Activated effector memory CD4-positive, alpha-beta T cell treated with Interleukin-2 at 50 U/mL for 16 hours (primary cell): ENCODE measurements around the gene GDPD5.

Experiments used
- DNase-seq: peaks from one replicate; pipeline ENCODE4 v3.0.0-alpha.2; 2020

The GDPD5 gene, protein sequence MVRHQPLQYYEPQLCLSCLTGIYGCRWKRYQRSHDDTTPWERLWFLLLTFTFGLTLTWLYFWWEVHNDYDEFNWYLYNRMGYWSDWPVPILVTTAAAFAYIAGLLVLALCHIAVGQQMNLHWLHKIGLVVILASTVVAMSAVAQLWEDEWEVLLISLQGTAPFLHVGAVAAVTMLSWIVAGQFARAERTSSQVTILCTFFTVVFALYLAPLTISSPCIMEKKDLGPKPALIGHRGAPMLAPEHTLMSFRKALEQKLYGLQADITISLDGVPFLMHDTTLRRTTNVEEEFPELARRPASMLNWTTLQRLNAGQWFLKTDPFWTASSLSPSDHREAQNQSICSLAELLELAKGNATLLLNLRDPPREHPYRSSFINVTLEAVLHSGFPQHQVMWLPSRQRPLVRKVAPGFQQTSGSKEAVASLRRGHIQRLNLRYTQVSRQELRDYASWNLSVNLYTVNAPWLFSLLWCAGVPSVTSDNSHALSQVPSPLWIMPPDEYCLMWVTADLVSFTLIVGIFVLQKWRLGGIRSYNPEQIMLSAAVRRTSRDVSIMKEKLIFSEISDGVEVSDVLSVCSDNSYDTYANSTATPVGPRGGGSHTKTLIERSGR

DNA sequence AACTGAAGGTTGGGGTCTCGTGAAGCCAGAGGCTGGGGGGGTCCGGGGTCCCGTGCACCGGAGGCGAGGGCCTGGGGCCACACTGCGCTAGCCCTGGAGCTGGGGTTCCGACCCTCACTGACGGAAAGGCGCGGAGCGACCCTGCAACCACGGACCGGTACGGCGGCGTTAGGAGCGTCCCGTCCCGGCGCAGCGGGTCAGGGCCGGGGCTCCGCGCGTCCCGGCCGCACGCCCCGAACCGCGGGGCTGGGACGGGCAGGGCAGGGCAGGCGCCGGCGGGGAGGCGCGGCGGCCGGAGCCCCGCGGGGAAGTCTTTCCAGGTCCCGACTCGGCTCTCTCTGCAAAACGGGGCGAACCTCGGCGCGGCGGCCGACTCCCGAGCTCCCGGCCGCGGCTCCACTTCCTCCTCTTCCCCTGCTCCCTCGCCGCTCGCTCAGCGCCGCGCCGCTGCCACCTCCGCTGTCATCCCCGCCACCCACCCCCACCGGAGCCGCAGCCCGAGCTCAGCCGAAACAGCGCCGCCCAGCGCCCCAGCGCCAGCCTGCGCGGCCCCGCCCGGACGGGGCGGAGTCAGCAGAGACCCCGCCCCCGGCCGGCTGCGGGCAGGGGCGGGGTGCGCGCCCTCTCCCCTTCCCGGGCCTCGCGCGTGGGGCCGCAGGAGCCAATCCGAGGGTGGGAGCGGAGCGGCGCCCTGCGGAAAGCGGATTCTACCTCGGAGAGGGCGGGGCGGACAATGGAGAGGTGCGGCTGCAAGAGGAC, at the start of gene GDPD5:
GDPD5 (minus strand) TSS at position 509 of the 759 bp plus-strand sequence. CDS start 48,206 bp downstream, outside the sequence.
- peak; percentile 84 for DNase-seq

- DNase-seq = no peak
These were observed 49.2 kb upstream of the GDPD5 start for GRCh38 chr11:75574698-75575602.

DNA sequence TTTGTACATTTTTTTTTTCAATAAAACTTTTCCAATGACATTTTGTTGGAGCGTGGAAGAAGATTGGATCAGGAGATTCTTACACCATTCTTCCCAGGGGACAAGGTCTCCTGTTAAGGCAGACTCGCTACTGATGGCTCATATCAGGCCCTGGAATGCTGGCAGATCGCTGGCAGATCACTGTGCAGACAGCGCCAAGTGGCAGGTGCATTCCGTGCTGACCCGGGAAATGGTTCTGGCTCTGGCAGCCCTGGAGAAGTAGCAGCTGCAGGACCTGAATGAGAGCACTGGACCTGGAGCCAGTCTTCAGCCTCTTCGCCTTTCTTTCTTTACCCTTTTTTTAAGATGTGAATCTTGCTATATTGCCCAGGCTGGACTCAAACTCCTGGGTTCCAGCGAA, 47.0 kb upstream of the GDPD5 start:
- no peak for DNase-seq

DNA sequence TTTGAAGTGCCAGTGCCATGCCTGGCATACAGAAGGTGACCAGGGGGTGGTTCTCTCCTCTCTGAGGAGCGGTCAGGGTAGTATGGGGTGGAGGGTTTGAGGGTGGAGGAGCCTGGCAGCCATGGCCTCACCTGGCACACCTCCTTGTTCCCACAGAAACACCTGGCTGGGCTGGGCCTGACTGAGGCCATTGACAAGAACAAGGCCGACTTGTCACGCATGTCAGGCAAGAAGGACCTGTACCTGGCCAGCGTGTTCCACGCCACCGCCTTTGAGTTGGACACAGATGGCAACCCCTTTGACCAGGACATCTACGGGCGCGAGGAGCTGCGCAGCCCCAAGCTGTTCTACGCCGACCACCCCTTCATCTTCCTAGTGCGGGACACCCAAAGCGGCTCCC, 45.9 kb upstream of the GDPD5 start:
- no peak for DNase-seq

DNA sequence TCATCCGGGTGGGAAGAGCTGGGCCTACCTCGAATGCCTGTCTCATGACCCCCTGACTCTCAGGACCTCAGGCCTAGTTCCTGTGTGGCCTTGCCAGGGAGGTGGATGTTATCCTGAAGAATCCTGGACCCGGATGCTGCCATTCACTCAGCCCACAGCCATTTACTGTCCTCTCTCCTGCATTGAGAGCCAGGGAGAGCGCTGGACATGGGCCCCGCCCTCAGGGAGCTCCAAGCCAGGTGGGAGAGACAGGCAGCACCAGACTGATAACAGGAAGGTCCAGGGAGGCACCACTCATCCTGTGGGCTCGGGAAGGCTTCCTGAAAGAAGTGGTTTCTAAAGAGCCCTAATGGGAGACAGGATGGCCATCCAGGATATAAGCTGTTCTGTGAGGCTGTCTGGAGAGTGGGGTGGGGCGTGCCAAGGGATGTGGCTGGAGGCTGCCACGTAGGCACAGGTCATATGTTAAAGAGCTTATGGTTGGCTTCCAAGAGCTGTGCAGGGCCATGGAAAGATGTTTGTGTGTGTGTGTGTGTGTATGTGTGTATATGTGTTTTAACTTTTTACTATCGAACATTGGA, 44.9 kb upstream of the GDPD5 start:
- DNase-seq = no peak

DNA sequence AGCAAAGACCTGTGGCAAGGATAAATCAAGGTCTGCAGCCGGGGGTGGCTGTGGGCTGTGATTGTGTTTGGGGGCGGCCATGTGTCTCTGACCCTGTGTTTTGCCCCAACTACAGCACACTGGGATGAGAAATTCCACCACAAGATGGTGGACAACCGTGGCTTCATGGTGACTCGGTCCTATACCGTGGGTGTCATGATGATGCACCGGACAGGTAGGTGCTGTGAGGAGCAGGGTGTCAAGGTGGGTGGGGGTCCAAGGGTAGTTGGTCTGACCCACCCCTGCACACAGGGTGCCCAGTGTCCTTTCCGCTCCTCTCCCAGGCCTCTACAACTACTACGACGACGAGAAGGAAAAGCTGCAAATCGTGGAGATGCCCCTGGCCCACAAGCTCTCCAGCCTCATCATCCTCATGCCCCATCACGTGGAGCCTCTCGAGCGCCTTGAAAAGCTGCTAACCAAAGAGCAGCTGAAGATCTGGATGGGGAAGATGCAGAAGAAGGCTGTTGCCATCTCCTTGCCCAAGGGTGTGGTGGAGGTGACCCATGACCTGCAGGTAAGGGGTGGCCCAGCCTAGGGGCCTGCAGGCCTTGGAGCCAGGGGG, 43.0 kb upstream of the GDPD5 start:
- DNase-seq = no peak

DNA sequence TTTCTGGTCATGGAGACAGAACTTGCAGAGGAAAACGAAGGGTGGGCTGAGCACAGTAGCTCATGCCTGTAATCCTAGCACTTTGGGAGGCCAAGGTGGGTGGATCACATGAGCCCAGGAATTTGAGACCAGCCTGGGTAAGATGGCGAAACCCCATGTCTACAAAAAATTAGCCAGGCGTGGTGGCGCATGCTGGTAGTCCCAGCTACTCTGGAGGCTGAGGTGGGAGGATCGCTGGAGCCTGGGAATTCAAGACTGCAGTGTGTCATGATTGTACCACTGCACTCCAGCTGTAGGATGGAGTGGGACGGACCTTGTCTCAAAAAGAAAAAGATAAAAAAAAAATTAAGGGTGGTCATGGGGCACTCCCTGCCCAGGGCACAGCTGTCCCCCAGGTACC, 42.2 kb upstream of the GDPD5 start:
- DNase-seq = no peak

- no peak for DNase-seq
These were observed 41.1 kb upstream of the GDPD5 start for GRCh38 chr11:75566763-75567279.

DNA sequence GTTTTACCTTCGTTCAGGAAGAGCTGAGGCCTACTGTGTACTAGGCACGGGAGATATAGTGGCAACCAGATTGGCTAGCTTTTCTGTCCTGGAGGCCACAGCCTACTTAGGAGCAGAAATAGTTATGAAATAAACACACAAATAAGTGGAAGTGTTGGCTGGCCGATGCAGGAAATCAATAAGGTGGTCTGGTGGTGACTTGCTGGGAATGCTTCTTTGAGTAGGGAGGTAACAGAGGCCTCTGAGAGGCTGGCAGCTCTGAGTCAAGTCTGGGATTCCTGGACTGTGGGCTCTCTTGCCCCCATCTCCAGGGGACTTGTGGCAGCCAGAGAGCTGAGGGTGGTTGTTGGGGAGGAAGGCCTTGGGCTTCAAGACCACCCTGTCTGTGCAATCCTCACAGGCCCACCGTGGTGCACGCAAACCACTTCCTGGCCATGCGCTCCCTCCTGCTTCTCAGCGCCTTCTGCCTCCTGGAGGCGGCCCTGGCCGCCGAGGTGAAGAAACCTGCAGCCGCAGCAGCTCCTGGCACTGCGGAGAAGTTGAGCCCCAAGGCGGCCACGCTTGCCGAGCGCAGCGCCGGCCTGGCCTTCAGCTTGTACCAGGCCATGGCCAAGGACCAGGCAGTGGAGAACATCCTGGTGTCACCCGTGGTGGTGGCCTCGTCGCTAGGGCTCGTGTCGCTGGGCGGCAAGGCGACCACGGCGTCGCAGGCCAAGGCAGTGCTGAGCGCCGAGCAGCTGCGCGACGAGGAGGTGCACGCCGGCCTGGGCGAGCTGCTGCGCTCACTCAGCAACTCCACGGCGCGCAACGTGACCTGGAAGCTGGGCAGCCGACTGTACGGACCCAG, 40.4 kb upstream of the GDPD5 start:
- DNase-seq = no peak

DNA sequence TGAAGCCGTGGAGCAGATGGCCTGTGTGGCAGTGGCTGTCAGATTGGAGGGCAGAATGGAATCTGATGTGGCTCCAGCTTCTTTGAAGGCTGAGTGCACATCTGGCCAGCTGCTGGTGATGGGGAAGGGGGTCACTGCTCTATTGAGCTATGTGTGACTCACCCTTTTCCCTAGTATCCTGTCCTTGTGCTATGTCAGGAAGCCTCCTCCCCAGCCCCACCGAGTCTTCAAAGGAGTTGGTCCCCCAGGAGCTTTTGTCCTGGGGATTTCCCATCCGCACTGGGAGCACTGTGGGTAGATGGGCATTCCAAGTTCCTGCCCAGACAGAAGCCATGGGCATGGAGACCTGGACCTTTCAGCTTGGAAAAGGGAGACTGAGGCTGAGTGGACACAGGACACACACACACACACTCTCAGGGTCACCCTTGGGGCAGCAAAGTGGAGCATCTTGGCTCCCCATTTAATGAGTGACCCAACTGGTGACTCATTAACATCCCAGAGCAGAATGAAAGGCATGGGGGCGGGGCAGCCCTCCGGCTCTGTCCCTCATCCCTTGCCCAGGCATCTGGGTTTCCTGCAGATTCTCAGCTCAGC, 39.6 kb upstream of the GDPD5 start:
- no peak for DNase-seq

DNA sequence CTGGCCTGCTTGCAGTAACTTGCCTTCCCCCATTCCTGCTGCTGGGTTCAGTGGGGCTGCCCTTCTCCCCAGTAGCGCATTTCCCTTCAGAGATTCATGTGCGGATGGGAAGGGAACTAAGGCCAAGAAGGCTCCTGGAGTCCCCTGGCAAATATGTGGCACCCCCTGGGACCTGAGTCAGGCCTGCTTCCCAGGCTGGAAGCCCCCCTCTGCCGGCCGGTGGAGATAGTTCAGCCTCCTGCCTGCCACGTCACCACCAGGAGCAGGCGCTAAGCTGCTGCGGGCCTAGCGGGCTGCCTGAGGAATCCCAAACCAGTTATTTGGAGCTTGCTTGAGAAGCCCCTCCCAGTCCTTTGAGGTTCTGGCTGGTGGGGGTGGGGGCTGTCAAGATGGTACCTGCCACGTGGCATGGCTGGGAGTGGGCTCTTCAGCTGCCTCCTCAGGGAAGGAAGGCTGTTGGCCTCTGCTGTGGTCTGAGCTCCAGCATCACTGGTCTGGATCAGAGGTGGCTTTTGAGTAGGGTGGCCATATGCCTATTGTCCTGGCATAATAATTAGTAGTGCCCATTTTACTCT, 38.3 kb upstream of the GDPD5 start:
- DNase-seq = no peak

DNA sequence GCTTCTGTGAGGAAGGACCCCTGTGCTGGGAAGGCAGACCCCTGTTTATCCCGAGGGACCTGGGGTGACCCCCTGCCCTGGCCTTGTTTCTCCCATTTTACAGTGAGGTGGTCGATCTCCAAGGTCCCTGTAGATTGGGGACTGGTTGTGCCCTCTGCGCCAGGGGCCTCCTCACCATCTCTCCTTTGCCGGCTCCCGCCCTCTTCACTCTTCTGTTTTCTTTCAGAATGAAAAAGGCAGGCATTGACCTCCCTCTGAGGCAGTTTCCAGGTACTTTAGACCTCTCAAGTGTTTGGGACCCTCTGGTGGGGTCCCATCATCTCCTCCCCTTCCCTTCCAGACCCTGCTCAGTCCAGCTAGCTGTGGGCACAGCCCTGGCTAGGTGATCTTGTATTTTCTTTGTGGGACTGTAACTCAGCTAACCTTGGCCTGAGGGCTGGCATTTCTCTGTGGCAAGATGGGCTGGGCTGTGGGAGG, 37.8 kb upstream of the GDPD5 start:
- no peak for DNase-seq

GRCh38 chr11:75562836-75563484, 37.2 kb upstream of the GDPD5 start:
- no peak for DNase-seq

- peak; percentile 46 for DNase-seq
These were observed 36.5 kb upstream of the GDPD5 start, which contains the start of gene SERPINH1 for GRCh38 chr11:75562048-75562835. Gene SERPINH1, plus strand, starts transcription at chr11:75562253. Its CDS starts 4,097 bp downstream, at chr11:75566350.

GRCh38 chr11:75561426-75562047, 35.8 kb upstream of the GDPD5 start:
- DNase-seq = no peak

- no peak for DNase-seq
These were observed 34.9 kb upstream of the GDPD5 start for GRCh38 chr11:75560644-75561043.
